ENCODE data around the gene COL6A1.

DNA sequence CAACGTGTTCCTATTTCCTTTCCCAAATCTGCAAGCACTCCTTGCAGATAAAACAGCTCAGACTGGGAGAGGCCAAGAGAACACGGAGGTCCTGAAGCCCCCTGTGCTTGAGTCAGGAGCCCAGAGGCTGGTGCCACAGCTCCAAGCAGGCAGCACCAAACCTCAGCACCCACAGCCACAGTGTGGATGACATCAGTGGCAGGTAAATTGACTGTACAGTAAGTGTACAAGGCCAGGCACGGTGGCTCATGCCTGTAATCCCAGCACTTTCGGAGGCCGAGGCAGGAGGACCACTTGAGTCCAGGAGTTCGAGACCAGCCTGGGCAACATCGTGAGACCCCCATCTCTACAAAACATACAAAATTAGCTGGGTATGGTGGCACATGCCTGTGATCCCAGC is 1.9 kb upstream of the COL6A1 start:
- TF ChIP-seq POLR2A (IDR thresholded peaks at IDR 0.05): no peak
- TF ChIP-seq, protein P1, sequence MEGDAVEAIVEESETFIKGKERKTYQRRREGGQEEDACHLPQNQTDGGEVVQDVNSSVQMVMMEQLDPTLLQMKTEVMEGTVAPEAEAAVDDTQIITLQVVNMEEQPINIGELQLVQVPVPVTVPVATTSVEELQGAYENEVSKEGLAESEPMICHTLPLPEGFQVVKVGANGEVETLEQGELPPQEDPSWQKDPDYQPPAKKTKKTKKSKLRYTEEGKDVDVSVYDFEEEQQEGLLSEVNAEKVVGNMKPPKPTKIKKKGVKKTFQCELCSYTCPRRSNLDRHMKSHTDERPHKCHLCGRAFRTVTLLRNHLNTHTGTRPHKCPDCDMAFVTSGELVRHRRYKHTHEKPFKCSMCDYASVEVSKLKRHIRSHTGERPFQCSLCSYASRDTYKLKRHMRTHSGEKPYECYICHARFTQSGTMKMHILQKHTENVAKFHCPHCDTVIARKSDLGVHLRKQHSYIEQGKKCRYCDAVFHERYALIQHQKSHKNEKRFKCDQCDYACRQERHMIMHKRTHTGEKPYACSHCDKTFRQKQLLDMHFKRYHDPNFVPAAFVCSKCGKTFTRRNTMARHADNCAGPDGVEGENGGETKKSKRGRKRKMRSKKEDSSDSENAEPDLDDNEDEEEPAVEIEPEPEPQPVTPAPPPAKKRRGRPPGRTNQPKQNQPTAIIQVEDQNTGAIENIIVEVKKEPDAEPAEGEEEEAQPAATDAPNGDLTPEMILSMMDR (IDR thresholded peaks at IDR 0.05): no peak
